NCI-H146 treated with DMSO at 0.1 percent for 48 hours (cell line): ENCODE data around the gene ELAPOR1.

Experiments
- DNase-seq: peaks from one replicate; lab custom pipeline; 2025; ENCODE audit not compliant: unreplicated experiment; lab: John Stamatoyannopoulos, UW

Gene ELAPOR1

DNA sequence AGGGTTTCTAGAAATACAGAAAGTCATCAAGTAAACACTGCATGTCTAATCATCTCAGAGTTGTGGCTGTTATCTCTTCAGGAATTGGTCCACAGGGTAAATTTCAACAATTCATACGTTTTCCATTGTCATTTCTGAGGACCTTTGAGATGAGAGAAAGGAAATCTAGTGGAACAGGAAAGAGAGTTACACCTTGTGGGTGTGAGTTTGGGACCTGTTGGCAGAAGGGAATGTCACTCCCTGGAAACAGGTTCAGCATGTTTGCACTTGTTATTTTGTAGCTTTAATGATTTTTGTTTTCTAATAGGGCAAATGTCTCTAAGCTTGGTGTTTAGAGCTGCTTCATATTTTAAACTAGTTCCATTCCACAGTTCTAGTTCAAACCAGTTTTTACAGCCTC is 17.8 kb upstream of the ELAPOR1 start:
- no peak for DNase-seq

DNA sequence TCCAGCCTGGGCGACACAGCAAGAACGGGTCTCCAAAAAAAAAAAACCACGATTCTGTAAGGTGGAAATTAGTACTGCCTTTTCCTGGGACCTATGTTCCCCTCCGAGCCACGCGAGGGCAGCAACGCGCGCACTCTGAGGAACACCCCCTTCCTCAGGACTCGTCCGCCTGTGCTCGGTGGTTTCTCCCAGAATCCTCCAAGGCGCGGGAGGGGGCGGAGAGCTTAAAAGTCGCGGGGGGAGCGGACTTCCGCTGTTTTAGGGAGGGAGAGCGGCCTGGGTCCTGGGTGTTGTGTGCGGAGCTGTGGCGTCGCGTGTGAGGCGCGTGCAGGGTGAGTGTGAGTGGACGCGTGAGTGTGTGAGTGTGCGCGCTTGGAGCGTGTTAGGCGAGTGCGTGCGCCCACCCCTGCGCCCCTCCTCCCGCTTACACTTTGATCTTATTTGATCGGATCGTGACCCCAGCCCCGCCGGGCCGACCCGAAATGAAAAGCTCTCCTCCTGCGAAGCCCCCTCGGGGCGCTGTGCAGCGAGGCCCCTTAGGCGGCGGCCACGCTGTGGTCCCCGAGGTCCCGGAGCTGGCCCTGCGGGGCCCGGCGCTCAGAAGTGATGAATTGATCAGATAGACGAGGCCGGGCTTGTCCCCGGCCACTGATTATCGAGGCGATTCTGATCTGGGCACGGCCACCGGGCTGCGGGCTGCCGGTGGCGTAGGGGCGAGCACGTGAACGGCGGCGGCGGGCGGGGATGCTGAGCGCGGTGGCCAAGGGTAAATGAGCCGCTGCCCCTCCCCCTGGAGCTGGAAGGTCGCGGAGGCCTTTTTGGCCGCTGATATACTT is 13.8 kb upstream of the ELAPOR1 start:
- peak; percentile 90 for DNase-seq

DNA sequence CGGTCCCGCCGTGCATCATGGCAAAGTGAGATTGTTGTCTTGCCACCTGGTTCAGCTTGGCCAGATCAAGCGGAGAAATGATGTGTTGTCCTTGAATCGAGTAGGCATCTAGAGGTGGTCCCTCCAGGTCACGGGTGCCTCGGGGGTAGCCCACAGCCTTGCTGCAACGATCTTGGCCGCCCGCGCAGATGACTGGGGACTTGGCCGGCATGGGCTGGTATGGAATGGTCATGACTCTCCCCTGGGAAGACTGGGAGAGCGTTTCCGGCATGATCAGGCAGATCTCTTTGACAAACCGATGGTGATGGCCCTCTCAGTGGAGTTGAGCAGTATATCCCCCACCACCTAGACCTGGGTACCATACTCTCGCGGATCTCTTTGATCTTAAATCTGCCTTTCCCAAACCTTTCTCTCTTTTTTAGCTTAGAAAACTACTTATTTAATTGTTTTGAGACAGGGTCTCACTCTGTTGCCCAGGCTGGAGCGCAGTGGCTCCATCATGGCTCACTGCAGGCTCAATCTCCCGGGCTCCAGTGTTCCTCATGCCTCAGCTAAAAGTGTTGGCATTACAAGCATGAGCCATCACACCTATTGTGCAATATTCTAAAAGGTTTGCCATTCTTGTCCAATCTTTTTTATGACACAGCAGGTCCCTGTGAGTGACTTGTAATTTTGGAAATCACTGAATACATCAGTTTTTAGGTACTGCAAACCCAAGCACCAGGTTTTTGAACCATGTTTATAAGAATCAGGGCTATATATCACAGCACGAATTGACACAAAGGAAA is 9.4 kb upstream of the ELAPOR1 start:
- DNase-seq = no peak

DNA sequence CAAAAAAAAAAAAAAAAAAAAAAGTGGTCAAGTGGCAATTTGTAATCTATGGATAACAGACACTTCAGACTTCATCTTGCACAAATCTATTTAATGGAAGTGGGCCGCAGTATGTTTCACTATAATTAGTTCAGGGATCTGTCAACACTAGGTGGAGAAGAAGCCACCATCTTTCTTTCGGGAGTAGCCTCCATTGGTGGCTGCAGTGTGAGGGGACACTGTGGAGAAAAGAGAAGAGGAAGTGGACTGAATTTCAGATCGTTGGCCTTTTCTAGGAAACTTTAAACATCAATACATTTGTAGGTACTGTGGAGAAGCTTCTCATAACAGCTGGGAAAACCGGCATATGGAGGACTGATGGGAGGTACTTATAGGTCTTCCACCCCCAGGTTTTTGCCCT is 8.0 kb upstream of the ELAPOR1 start:
- DNase-seq = no peak

DNA sequence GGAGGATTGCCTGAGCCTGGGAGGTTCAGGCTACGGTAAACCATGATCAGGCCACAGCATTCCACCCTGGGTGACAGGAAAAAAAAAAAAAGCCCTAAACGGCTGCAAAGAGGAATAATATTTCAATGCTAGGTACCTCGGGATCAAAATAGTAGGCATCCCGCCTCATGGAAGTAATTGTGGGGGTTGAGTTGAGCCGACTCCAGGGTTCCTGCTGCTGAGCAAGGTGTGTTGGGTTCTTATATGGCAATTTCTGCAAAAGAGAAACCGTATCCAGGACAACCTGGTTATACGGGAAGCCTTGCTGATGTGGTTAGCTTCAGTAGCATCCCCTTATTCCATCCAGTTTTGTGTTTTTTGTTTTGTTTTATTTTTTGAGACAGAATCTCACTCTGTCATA is 6.1 kb upstream of the ELAPOR1 start:
- DNase-seq = no peak

DNA sequence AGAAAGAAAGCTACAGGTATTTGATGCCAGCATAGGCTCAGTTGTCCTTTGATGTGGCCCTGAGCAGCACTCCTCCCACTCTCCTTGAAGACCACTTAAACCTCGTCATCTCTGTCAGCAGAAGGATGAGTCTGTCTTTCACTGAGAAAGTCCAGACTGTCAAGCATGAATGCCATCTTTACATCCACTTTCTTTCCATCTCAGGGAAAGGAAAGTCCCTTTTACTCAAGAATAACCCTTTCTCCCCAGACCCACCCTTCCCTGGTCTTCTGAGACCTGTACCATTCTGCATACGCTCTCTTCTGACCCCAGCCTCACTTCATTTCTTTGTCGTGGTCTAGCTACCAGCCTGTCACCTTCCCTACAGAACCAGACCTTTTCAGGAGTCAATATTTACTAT is 4.0 kb upstream of the ELAPOR1 start:
- DNase-seq = no peak

DNA sequence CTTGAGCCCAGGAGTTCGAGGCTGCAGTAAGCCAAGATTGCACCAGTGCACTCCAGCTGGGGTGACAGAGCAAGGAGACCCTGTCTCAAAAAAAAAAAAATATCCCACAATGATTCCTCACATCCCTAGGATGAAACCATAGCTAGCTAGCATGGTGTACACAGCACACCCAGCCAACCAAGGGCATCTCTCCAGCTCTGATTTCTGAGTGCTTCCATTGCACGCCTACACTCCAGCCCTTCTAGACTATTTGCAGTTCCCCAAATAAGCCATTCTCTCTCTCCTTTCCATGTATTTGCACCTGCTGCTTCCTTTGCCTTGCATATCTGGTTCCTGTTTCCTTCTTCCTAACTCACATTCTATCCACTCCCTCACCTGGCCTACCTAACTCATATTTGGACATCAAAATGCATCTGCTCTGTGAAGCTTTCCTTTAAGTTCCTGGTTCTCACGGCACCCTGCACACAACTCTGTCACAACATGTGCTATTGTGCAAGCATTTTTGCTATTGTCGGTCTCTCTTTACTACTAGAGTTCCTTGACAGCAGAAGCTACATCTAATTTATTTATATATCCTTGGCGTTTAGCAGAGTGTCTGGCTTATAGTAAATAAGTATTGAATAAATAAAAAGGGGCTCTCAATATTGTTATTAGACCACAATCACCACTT is 2.4 kb upstream of the ELAPOR1 start:
- DNase-seq = no peak

DNA sequence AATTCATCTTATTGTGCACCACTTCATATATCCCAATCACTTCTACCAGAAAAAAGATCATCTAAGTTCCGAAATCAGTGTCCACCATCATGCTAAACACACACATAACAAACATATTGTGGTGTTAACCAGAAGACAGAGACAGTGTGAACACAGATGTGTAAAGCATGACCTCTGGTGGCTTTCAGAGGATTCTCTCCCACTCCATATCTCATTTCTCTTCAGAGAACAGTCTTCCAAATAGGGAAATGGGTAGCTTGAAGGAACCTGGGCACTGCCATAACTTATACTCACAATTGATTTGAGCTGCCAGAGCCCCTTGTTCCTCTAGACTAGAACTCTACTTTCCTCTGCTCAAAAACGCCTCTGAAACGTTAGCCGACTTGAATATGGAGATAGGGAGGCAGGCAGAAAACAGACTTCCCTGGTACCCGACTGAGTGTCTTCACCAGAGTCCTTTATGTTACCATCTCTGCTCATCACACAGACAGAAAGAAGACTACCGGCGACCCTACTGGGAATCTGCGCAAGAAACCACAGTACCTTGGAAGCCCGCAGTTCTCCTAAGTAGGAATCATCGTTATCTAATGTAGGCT is 1.8 kb upstream of the ELAPOR1 start:
- peak; percentile 12 for DNase-seq

DNA sequence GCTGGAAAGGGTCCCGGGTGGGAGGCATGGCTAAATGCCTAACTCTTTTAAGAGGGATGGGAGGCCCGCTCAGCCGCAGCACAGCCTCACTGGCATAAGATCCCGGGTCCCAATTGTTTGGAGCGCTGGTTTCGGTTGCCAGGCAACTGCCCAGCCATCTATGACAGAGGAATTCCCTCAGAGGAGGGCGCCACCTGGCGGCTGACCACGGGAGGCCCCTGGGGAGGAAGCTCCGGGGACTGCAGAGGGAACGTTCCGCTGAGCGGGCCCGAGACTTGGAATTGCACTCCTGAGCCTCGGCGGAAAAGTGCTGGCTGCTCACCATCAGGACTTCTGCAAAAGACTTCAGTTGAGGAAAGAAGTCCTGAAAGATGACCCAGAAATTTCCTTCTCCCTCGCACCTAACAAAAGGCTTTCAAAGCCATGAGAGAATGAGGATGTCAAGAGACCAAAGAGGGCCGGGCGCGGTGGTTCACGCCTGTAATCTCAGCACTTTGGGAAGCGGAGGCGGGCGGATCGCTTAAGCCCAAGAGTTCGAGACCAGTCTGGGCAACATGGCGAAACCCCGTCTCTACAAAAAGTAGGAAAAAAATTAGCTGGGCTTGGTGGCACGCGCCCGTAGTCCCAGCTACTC is 1.1 kb upstream of the ELAPOR1 start:
- peak; percentile 82 for DNase-seq

DNA sequence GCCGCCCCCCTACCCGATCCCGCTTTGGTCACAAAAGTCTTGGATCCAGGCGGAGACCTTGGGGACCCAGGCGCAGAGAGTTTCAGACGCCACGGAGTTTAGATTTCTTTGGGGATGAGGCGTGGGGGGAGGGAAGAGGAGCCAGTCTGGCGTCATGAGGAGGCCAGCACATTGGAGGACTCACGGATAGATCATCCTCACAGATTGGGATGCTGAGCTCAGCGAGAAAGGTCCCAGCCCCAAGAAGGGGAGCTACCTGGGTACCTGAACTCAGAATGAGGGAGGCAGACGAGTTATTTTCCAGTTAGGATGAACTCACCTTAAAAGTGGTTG is 393 bp downstream of the ELAPOR1 start:
- peak; percentile 49 for DNase-seq

DNA sequence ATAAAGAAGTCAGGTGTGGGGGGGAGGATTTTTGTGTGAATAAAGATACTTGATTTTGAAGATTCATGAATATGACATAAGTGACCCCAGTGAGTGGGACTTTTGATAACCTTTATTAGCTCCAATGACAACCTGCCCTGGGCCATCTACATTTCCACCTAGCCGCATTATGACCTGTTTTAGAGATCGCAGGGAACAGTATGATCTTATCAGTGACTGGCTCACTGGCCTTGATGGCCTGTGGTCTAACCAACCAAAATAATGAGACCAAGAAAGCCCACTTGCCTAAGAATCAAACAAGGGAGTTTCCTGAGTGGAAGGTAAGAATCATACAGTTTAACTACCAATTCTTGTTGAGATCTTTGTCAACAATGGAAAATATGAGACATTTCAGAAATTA is 1.8 kb downstream of the ELAPOR1 start:
- DNase-seq = no peak

DNA sequence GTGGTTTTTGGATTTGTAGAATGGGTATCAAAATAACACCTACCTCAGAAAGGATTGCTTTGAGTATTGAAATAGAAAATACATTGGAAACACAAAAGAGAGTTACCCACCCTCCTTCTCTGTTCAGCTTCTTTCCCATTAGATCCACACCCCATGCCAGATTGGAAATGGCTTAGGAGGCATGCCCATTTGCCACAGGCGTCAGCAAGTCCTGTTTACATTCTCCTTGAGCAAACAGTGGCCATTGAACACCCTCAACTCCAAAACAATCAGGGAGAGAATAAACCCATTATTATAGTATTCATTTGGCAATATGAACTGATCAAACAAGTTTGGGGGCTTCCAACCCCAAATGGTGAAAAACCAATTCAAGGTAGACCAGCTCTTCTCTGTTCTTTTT is 2.4 kb downstream of the ELAPOR1 start:
- peak; percentile 92 for DNase-seq

DNA sequence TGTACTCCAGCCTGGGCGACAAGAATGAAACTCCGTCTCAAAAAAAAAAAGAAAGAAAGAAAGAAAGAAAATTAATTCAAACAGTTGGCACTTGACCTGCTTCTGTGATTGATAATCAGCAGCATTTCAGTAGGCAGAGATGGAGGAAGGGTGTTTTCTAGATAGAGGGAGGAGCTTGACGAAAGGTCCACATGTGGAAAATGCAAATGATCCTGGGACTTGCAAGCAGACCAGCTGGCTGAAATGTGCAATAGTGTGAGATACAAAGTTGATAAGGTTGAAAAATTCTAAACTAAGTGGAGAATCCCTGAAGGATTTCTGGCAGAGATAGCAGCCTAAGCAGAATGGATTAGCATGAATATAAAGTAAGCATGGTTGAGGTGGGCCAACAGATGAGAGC is 4.2 kb downstream of the ELAPOR1 start:
- DNase-seq = no peak

DNA sequence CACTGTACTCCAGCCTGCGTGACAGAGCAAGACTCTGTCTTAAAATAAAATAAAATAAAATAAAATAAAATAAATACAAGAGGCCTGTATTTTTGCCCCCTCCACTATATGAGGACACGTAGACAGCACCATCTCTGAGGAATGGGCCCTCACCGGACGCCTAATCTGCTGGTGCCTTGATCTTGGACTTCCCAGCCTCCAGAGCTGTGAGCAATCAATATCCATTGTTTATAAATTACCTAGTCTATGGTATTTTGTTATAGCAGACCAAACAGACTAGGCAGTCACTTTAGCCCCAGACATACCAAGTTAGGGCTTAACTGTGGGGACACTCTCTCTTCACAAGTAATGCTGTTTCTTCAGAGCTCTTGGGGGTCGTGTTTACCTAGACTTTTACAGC is 6.4 kb downstream of the ELAPOR1 start:
- DNase-seq = no peak

DNA sequence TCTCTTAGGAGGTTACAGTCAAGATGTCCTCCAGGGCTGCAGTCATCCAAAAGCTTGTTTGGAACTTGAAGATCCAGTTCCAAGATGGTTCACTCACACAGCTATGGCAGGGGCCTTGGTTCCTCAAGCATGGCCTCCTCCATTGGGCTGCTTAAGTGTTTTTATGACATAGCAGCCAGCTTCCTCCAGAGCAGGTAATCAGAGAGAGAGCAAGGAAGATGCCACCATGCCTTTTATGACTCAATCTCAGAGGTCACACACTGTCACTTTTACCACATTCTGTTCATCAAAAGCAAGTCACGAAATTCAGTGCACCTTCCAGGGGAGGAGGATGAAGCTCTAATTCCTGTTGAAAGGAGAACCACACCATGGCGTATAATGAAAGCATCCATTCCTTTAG is 17.1 kb downstream of the ELAPOR1 start:
- DNase-seq = no peak

DNA sequence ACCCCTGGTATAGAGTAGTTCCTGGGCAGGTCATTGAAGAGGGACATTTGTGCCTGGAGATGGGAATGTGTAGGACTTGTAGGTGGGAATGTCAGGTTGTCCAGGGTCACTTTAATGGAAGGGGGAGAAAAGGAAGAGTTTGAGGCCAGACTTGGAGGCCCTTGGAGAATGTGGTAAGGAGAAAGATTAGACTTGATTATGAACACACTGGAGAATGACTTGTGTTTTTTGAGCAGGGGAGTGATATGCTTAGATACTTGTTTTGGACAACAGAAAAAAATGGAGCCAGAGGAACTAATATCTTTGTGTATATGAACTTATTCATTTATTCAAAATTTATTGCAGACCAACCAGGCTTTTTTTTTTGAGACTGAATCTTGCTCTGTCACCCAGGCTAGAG is 17.9 kb downstream of the ELAPOR1 start:
- no peak for DNase-seq

DNA sequence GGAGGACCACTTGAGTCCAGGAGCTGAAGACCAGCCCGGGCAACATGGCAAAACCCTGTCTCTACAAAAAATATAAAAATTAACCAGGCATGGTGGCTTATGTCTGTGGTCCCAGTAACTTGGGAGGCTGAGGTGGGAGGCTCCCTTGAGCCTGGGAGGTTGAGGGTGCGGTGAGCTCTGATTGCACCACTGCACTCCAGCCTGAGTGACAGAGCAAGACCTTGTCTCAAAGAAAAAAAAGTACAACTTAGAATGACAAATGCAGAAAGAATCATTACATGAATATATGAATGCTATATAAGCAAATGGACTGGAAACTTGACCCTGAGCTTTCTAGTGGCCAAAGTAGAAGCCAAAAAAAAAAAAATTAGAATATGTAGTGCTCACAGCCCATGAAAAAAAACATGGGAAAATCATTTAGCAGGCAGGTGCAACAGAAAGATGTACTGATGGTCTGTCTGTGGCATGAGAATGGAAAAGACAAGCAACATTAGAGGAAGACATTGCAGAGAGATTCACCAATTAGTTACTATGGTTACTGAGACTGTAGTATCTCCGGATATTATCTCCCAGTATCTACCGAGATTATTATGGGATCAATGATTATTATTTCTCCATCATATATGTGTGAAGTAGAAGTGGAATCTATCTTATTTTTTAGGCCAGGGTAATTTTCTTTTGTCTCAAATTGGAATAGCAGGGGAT is 19.2 kb downstream of the ELAPOR1 start:
- DNase-seq = no peak

DNA sequence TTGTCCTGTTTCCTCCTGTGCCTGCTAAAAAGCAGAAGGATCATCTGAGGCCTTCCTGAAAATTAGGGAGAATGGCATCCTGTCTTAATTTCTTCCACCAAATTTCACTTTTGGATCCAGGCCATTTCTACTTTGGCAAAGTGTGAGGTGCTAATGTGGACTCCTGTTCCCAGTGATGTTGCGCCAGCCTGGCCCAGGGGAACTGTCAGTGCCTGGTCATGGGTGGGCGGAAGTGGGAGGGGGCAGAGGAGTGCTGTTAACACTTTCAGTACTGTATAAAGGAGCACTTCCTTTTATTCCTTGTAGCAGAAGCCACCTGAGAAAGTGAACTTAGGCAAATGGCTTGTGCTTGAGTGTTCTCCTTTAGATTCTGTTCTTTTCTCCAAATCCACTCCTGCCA is 19.9 kb downstream of the ELAPOR1 start:
- DNase-seq = no peak

DNA sequence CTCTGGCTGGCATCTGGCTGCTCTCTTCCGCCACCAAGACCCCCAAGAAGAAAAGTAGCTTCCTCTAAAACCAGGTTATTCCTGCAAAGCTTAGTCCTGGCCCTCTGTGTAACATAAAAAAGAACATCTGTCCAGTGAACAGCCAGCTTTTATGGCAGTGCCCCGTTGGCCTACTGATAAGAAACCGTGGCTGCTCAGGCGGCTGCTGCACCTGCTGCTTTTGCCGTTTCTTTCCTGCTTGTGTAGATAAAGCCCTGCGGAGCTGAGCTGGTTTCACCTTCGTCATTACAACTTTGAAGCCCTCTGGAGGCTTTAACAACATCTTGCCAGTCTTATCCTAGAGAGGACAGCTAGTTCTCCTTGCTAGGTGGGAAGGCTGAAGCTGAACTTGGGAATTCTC is 20.5 kb downstream of the ELAPOR1 start:
- DNase-seq = peak; percentile 83

DNA sequence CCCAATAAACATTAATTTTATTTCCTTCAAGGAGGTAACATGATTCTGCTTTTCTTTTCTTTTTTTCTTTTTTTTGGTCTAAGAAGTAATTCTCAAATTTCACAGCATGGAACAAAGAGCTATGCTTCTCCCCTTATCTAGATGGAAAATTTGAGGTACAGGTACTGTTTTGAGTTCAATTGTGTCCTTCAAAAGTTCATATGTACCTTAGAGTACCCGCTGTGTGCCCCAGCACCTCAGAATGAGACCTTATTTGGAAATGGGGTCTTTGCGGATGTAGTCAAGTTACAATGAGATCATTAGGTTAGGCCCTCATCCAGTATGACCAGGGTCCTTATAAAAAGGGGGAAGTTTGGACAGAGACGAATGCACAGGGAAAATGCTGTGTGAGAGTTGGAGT is 22.0 kb downstream of the ELAPOR1 start:
- DNase-seq = no peak

DNA sequence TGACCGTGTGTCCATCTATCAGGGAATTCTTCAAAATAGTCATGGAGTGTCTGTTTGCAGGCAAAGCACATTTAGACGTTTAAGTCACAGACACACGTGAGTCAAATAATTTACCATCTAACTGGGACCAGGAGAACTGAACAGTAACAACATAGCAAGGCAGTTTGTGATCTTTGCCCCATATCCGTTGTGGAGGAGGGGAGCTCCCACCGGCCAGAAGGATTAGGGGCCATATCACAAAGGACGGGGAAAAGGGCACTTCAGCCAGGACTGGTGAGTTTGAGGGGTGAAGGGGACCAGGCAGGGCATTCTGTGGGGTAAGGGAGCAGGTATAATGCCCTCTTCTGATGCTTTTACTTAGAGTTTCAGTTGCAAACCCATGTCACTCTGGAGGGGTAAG is 22.9 kb downstream of the ELAPOR1 start:
- no peak for DNase-seq
